ENCODE results near the gene TRIM13.

TRIM13 gene

GRCh38 chr13:50065712-50066111 is 68.9 kb downstream of the TRIM13 start:
- no peak for TF ChIP-seq CTCF (conservative IDR thresholded peaks at IDR 0.05)
- TF ChIP-seq ZFX (IDR thresholded peaks at IDR 0.05): no peak
- H3K27ac ChIP-seq: no peak overlapping the region

Data from C4-2B (cell line).